CD4-positive, CD25-positive, alpha-beta regulatory T cell (primary cell): Measurements from ENCODE around the gene SLC10A2. TPM values are rescaled to one million over a fixed set of nuclear protein-coding genes. Genes with fewer than 3 reads are reported as not detected.

Experiments used
- ATAC-seq, 2 donors: fragments of 150-1000 bp; cut with Tn5 transposase; one replicate each; pipeline ENCODE4 v1.10.0; 2021; ENCODE audit warnings: low read depth in 2 of 2, moderate number of reproducible peaks in 2 of 2, moderate library complexity in 1 of 2
- DNase-seq, 3 donors: peaks; one replicate each; pipeline versions ENCODE4 v3.0.0 to v3.0.0-alpha.2; 2012 to 2022; ENCODE audit warnings: mixed read lengths in 1 of 3
- H3K27ac ChIP-seq: one replicate; pipeline ENCODE4 v1.7.0; 2013; ENCODE audit warnings: mild to moderate bottlenecking, low read length; ENCODE audit not compliant: insufficient read depth, poor library complexity, severe bottlenecking
- H3K27me3 ChIP-seq: one replicate; pipeline ENCODE4 v1.7.0; 2013; ENCODE audit warnings: low read length; ENCODE audit not compliant: control insufficient read depth, insufficient read depth
- H3K36me3 ChIP-seq: one replicate; pipeline ENCODE4 v1.7.0; 2013; ENCODE audit warnings: mild to moderate bottlenecking, low read length, moderate library complexity; ENCODE audit not compliant: control insufficient read depth, insufficient read depth
- H3K4me1 ChIP-seq: 2 replicates; pipeline ENCODE4 v1.7.0; 2013; ENCODE audit warnings: mild to moderate bottlenecking, low read length; ENCODE audit not compliant: insufficient read depth, control insufficient read depth, poor library complexity, severe bottlenecking
- H3K4me3 ChIP-seq: one replicate; pipeline ENCODE4 v1.7.0; 2013; ENCODE audit warnings: low read depth, mild to moderate bottlenecking, low read length, moderate library complexity
- H3K9me3 ChIP-seq, 2 experiments: 1 replicate in 1 of 2; 2 replicates in 1 of 2; pipeline ENCODE4 v1.7.0; 2013; ENCODE audit warnings: low read length in 2 of 2, mild to moderate bottlenecking in 1 of 2, moderate library complexity in 1 of 2; ENCODE audit not compliant: control insufficient read depth in 2 of 2
- H3K27ac Mint-ChIP-seq, 3 donors: one replicate each; pipeline ENCODE4 v1.8.0; 2020 to 2022; ENCODE audit warnings: mild to moderate bottlenecking in 3 of 3, mixed read lengths in 3 of 3, moderate library complexity in 2 of 3
- H3K27me3 Mint-ChIP-seq: one replicate; pipeline ENCODE4 v1.8.0; 2022; ENCODE audit warnings: mild to moderate bottlenecking, mixed read lengths
- H3K36me3 Mint-ChIP-seq: one replicate; pipeline ENCODE4 v1.8.0; 2020; ENCODE audit warnings: mixed read lengths
- H3K4me1 Mint-ChIP-seq, 4 donors: one replicate each; pipeline ENCODE4 v1.8.0; 2020 to 2022; ENCODE audit warnings: mixed read lengths in 4 of 4, mild to moderate bottlenecking in 1 of 4
- H3K4me3 Mint-ChIP-seq, 4 donors: one replicate each; pipeline ENCODE4 v1.8.0; 2020 to 2022; ENCODE audit warnings: mild to moderate bottlenecking in 4 of 4, mixed read lengths in 4 of 4, moderate library complexity in 3 of 4
- H3K9me3 Mint-ChIP-seq, 7 donors: one replicate each; pipeline ENCODE4 v1.8.0; 2020 to 2022; ENCODE audit warnings: mixed read lengths in 7 of 7, mild to moderate bottlenecking in 3 of 7, moderate library complexity in 2 of 7
- polyA plus RNA-seq, 4 donors: library from polyadenylated mRNA; unstranded; fragments of 300-500 nt; fragmentation: Illumina TruSeq; gene quantifications; one replicate each; pipeline ENCODE4 v1.2.3, GENCODE V29; 2021
- total RNA-seq: library from RNA; stranded (reverse); gene quantifications from one replicate; pipeline ENCODE4 v1.2.3, GENCODE V29; 2022

SLC10A2 gene
- total and polyA plus RNA-seq, 5 donors from 2014 or later, result not detected

- Histone ChIP-seq H3K27me3 (no peaks in the 10 kb centered on the region), H3K27ac (no peak overlapping the region), H3K4me1 (no peaks in the 10 kb centered on the region), H3K36me3 (no peaks in the 10 kb centered on the region), H3K9me3 (no peaks in the 10 kb centered on the region), H3K4me3 (no peak overlapping the region)
- H3K27me3 Mint-ChIP-seq, result no peaks in the 10 kb centered on the region
- H3K27ac Mint-ChIP-seq, result no peak overlapping the region
- no peak overlapping the region for H3K4me3 Mint-ChIP-seq
- H3K4me1 Mint-ChIP-seq, result no peaks in the 10 kb centered on the region
- peaks cover 0 to 8% (median 1%) of the 10 kb centered on the region in 7 donors for H3K9me3 Mint-ChIP-seq
- no peak for ATAC-seq
- no peaks in the 10 kb centered on the region for H3K36me3 Mint-ChIP-seq
- no peak for DNase-seq
These were observed 1.7 kb upstream of the SLC10A2 start for GRCh38 chr13:103067751-103068555.

- Mint-ChIP-seq H3K36me3 (no peaks in the 10 kb centered on the region), H3K9me3 (peaks cover 0 to 8% (median 1%) of the 10 kb centered on the region in 7 donors), H3K4me3 (no peak overlapping the region), H3K4me1 (no peaks in the 10 kb centered on the region), H3K27me3 (no peaks in the 10 kb centered on the region), H3K27ac (no peak overlapping the region)
- no peaks in the 10 kb centered on the region for H3K4me1 ChIP-seq
- no peaks in the 10 kb centered on the region for H3K9me3 ChIP-seq
- H3K4me3 ChIP-seq, result no peak overlapping the region
- DNase-seq, result no peak
- ATAC-seq, result no peak
- H3K27ac ChIP-seq, result no peak overlapping the region
- no peaks in the 10 kb centered on the region for H3K27me3 ChIP-seq
- no peaks in the 10 kb centered on the region for H3K36me3 ChIP-seq
These were observed 646 bp upstream of the SLC10A2 start for GRCh38 chr13:103066781-103067345.

GRCh38 chr13:103063376-103063775 lies 2.8 kb downstream of the SLC10A2 start:
- DNase-seq (no peak), ATAC-seq (no peak)
- no peaks in the 10 kb centered on the region for H3K4me1 ChIP-seq
- no peak overlapping the region for H3K27ac Mint-ChIP-seq
- peaks cover 0 to 11% (median 2%) of the 10 kb centered on the region in 7 donors for H3K9me3 Mint-ChIP-seq
- H3K27ac ChIP-seq, result no peak overlapping the region
- no peak overlapping the region for H3K4me3 Mint-ChIP-seq
- no peaks in the 10 kb centered on the region for H3K27me3 Mint-ChIP-seq
- no peaks in the 10 kb centered on the region for H3K36me3 ChIP-seq
- H3K4me1 Mint-ChIP-seq, result no peaks in the 10 kb centered on the region
- no peak overlapping the region for H3K4me3 ChIP-seq
- H3K27me3 ChIP-seq, result no peaks in the 10 kb centered on the region
- H3K9me3 ChIP-seq, result no peaks in the 10 kb centered on the region
- H3K36me3 Mint-ChIP-seq, result no peaks in the 10 kb centered on the region

GRCh38 chr13:103062079-103062478 lies 4.1 kb downstream of the SLC10A2 start:
- Mint-ChIP-seq H3K4me3 (no peak overlapping the region), H3K36me3 (no peaks in the 10 kb centered on the region), H3K27me3 (no peaks in the 10 kb centered on the region), H3K9me3 (peaks cover 0 to 11% (median 3%) of the 10 kb centered on the region in 7 donors), H3K4me1 (no peaks in the 10 kb centered on the region), H3K27ac (no peak overlapping the region)
- ATAC-seq, result no peak
- no peak for DNase-seq
- no peak overlapping the region for H3K27ac ChIP-seq
- no peaks in the 10 kb centered on the region for H3K27me3 ChIP-seq
- no peaks in the 10 kb centered on the region for H3K4me1 ChIP-seq
- no peak overlapping the region for H3K4me3 ChIP-seq
- H3K9me3 ChIP-seq, result peaks cover 0 to 11% of the 10 kb centered on the region in 2 experiments
- no peaks in the 10 kb centered on the region for H3K36me3 ChIP-seq

GRCh38 chr13:103056008-103056407 lies 10.2 kb downstream of the SLC10A2 start:
- no peaks in the 10 kb centered on the region for H3K4me1 ChIP-seq
- no peaks in the 10 kb centered on the region for H3K27me3 Mint-ChIP-seq
- no peaks in the 10 kb centered on the region for H3K4me1 Mint-ChIP-seq
- H3K27ac ChIP-seq, result no peak overlapping the region
- no peak overlapping the region for H3K4me3 Mint-ChIP-seq
- no peaks in the 10 kb centered on the region for H3K36me3 ChIP-seq
- no peak for DNase-seq
- H3K9me3 ChIP-seq, result peaks cover 3 to 20% of the 10 kb centered on the region in 2 experiments
- H3K9me3 Mint-ChIP-seq, result peaks cover 2 to 33% (median 7%) of the 10 kb centered on the region in 7 donors
- H3K27me3 ChIP-seq, result no peaks in the 10 kb centered on the region
- no peak for ATAC-seq
- H3K27ac Mint-ChIP-seq, result no peak overlapping the region
- H3K36me3 Mint-ChIP-seq, result no peaks in the 10 kb centered on the region
- no peak overlapping the region for H3K4me3 ChIP-seq

GRCh38 chr13:103055166-103055565 lies 11.1 kb downstream of the SLC10A2 start:
- Histone ChIP-seq H3K36me3 (no peaks in the 10 kb centered on the region), H3K27ac (no peak overlapping the region), H3K27me3 (no peaks in the 10 kb centered on the region), H3K9me3 (peaks cover 3 to 20% of the 10 kb centered on the region in 2 experiments), H3K4me3 (no peak overlapping the region), H3K4me1 (no peaks in the 10 kb centered on the region)
- Mint-ChIP-seq H3K27ac (no peak overlapping the region), H3K4me3 (no peak overlapping the region), H3K4me1 (no peaks in the 10 kb centered on the region), H3K36me3 (no peaks in the 10 kb centered on the region), H3K9me3 (peaks cover 4 to 33% (median 7%) of the 10 kb centered on the region in 7 donors), H3K27me3 (no peaks in the 10 kb centered on the region)
- ATAC-seq, result no peak
- no peak for DNase-seq

GRCh38 chr13:103046676-103047075 lies 19.5 kb downstream of the SLC10A2 start:
- Histone ChIP-seq H3K27ac (no peak overlapping the region), H3K36me3 (no peaks in the 10 kb centered on the region), H3K27me3 (no peaks in the 10 kb centered on the region), H3K9me3 (no peaks in the 10 kb centered on the region), H3K4me3 (no peak overlapping the region), H3K4me1 (no peaks in the 10 kb centered on the region)
- Mint-ChIP-seq H3K27me3 (no peaks in the 10 kb centered on the region), H3K27ac (no peak overlapping the region), H3K4me3 (no peak overlapping the region), H3K4me1 (no peaks in the 10 kb centered on the region), H3K36me3 (no peaks in the 10 kb centered on the region), H3K9me3 (peaks cover 0 to 6% (median 0%) of the 10 kb centered on the region in 7 donors)
- ATAC-seq (no peak), DNase-seq (no peak)

GRCh38 chr13:103044056-103044455 lies 22.2 kb downstream of the SLC10A2 start:
- H3K9me3 Mint-ChIP-seq, result peaks cover 0 to 5% (median 1%) of the 10 kb centered on the region in 7 donors
- H3K4me3 Mint-ChIP-seq, result no peak overlapping the region
- no peaks in the 10 kb centered on the region for H3K36me3 Mint-ChIP-seq
- H3K4me1 Mint-ChIP-seq, result no peaks in the 10 kb centered on the region
- Histone ChIP-seq H3K9me3 (no peaks in the 10 kb centered on the region), H3K36me3 (no peaks in the 10 kb centered on the region), H3K27ac (no peak overlapping the region), H3K4me1 (no peaks in the 10 kb centered on the region), H3K27me3 (no peaks in the 10 kb centered on the region), H3K4me3 (no peak overlapping the region)
- DNase-seq (no peak), ATAC-seq (no peak)
- H3K27me3 Mint-ChIP-seq, result no peaks in the 10 kb centered on the region
- no peak overlapping the region for H3K27ac Mint-ChIP-seq
